ENCODE measurements around the gene ALDH16A1.

- no peak for TF ChIP-seq CTCF (IDR thresholded peaks at IDR 0.05)
- TF ChIP-seq POLR2A (IDR thresholded peaks at IDR 0.05), result no peak
Measured at GRCh38 chr19:49413348-49413747, 39.7 kb upstream of the ALDH16A1 start.

All from body of pancreas (tissue), 4 donors.